ENCODE data around the gene RAD51B.

The RAD51B gene

DNA sequence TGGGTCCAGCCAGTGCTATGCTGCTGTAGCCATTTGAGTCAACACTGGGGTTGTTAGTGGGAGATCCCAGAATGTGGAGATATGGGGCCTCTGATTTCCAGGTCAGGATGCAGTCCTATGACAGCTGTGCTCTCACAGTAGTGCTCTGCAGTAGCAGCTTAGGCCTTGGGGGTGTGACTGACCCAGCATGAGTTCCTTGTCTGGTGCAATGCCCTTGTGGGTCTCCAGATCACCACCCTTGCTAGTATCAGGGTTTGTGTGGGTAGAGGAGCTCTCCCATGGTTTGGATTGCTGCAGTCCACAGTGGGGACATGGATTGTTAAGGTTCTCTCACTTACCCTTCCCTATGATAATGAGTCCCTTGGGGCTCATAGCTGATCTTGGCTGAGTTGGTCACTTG, 113.7 kb downstream of the RAD51B start:
- TF ChIP-seq, protein P1, sequence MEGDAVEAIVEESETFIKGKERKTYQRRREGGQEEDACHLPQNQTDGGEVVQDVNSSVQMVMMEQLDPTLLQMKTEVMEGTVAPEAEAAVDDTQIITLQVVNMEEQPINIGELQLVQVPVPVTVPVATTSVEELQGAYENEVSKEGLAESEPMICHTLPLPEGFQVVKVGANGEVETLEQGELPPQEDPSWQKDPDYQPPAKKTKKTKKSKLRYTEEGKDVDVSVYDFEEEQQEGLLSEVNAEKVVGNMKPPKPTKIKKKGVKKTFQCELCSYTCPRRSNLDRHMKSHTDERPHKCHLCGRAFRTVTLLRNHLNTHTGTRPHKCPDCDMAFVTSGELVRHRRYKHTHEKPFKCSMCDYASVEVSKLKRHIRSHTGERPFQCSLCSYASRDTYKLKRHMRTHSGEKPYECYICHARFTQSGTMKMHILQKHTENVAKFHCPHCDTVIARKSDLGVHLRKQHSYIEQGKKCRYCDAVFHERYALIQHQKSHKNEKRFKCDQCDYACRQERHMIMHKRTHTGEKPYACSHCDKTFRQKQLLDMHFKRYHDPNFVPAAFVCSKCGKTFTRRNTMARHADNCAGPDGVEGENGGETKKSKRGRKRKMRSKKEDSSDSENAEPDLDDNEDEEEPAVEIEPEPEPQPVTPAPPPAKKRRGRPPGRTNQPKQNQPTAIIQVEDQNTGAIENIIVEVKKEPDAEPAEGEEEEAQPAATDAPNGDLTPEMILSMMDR (IDR thresholded peaks at IDR 0.05; ENCODE audit: low read depth, low read length) = no peak
- no peaks in the 10 kb centered on the region for H3K4me1 ChIP-seq
- no peak for DNase-seq
- H3K4me3 ChIP-seq (ENCODE audit: low read depth, low read length) = no peak overlapping the region
- H3K9me3 ChIP-seq = no peaks in the 10 kb centered on the region
- H3K36me3 ChIP-seq = no peaks in the 10 kb centered on the region
- H3K27me3 ChIP-seq = no peaks in the 10 kb centered on the region

DNA sequence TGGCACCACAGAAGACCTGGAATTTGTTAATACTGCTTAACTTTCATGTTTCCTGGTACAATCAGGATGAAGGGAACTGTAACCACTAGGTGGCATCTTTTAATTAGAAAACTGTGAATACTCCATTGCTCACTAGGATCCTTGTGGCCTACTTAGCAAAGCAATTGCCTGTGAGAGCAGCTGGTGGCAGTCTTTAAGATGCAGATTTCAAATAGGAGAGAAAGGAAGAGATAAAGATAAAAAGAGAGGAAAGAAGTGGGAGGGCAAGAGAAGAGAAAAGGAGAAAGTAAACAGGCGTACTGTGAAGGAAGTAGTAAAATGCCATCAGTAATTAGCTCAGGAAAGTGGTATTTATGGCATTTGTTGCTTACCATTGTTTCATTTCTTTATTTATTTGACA, 114.5 kb downstream of the RAD51B start:
- H3K36me3 ChIP-seq = no peaks in the 10 kb centered on the region
- H3K9me3 ChIP-seq = no peaks in the 10 kb centered on the region
- no peaks in the 10 kb centered on the region for H3K27me3 ChIP-seq
- no peak overlapping the region for H3K4me3 ChIP-seq (ENCODE audit: low read depth, low read length)
- DNase-seq = no peak
- TF ChIP-seq, protein P1 (IDR thresholded peaks at IDR 0.05; ENCODE audit: low read depth, low read length) = peak; percentile 61
- H3K4me1 ChIP-seq = no peaks in the 10 kb centered on the region

DNA sequence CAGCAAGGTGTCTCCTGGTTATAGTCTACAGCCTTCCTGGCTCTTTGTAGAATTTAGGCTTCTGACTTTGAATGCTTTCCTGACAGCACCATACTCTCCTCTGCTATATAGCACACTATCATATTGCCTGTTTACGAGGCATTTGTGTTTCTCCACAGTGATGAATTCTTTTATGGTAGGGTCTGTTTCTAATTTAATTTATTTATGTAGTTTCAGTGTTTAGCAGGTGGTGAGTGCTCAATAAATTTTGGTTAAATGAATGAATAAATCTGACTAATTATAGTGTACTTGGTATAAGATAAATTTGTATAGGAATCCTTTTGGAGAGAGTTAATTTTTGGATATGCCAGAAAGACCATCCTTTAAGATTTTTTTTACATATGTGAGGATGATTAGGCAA, 115.3 kb downstream of the RAD51B start:
- H3K4me3 ChIP-seq (ENCODE audit: low read depth, low read length) = no peak overlapping the region

DNA sequence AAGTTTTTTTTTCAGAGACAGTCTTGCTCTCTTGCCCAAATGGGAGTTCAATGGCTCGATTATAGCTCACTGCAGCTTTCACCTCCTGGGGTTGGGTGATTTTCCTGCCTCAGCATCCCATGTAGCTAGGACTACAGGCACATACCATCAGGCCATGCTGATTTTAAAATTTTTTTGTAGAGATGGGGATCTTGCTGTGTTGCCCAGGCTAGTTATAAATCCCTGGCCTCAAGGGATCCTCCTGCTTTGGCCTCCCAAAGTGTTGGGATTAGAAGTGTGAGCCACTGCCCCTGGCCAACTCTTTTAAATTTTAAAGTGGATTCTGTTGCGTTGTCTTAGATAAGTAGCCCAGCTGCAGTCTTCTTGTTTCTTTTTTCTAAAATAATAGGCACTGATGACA, 115.8 kb downstream of the RAD51B start:
- no peaks in the 10 kb centered on the region for H3K27me3 ChIP-seq
- DNase-seq = no peak
- H3K4me3 ChIP-seq (ENCODE audit: low read depth, low read length) = no peak overlapping the region
- TF ChIP-seq, protein P1 (IDR thresholded peaks at IDR 0.05; ENCODE audit: low read depth, low read length) = no peak
- no peaks in the 10 kb centered on the region for H3K36me3 ChIP-seq
- no peaks in the 10 kb centered on the region for H3K4me1 ChIP-seq
- H3K9me3 ChIP-seq = no peaks in the 10 kb centered on the region

More for the DNA sequence above, 115.3 kb downstream of the RAD51B start:
- DNase-seq = no peak
- TF ChIP-seq, protein P1 (IDR thresholded peaks at IDR 0.05; ENCODE audit: low read depth, low read length) = no peak
- no peaks in the 10 kb centered on the region for H3K9me3 ChIP-seq
- H3K27me3 ChIP-seq = no peaks in the 10 kb centered on the region
- no peaks in the 10 kb centered on the region for H3K4me1 ChIP-seq
- H3K36me3 ChIP-seq = no peaks in the 10 kb centered on the region

DNA sequence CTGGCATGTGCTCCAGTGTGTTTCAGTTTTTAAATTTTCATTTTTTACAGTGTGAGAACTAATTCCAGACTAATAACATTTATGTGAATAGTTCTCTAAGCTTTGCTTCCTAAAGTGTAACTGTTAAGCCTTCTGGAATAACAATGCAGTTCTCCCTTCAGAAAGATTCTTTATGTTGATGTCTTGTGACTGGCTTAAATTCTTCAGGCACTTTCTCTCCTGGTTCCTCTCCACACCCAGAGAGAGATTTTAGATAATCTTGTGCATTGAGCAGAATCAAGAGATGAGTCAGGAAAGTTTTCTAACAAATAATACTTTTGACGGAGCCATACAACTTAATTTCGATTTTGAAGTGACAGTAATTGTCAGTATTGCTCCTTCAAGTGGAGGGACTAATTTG, 118.5 kb downstream of the RAD51B start:
- TF ChIP-seq, protein P1 (IDR thresholded peaks at IDR 0.05; ENCODE audit: low read depth, low read length) = no peak
- no peaks in the 10 kb centered on the region for H3K27me3 ChIP-seq
- no peaks in the 10 kb centered on the region for H3K36me3 ChIP-seq
- DNase-seq = no peak
- no peaks in the 10 kb centered on the region for H3K9me3 ChIP-seq
- no peak overlapping the region for H3K4me3 ChIP-seq (ENCODE audit: low read depth, low read length)
- no peaks in the 10 kb centered on the region for H3K4me1 ChIP-seq

DNA sequence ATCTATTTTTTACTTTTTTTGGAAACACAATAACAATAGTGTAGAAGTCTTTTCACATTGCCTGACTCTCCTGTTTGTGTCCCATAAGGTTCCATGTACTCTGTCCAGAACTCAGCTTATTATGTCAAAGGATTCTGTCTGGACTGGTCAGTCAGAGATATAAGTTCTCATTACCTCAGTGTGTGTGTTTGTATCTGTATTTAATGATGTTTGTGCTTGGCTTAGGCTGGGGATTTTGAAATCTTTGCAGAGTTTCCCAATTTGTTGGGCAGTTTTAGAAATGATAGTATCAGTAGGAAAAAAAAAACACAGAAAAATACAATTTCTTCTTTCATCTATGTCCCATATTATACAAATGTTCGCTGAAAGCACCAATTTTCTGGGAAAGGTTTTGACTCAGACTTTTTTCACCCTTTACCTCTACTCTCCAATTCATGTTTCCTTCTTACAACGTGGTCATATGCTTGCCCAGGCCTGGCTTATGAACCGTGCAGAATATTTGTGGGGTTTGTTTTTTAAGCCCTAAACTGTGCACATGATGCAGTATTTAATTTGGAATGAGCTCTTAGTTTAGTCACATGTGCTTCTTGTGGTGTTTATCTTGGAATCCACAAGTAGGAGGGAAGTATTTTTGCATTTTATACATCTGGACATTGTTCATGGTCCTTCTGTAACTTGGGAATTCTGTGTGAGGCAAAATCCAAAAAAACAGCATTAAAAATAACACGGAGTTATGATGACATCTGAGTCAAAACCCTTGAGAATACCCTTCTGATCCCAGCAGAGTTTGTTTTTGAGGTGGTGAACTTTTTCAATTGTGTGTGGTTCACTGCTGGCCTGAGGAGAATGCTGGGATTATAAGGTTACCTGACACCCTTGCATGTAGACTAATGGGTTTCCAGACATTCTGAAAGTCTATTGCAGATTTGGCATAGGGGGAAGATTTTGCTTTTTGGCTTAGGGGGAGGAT, 121.2 kb downstream of the RAD51B start:
- H3K27me3 ChIP-seq = no peaks in the 10 kb centered on the region
- TF ChIP-seq, protein P1 (IDR thresholded peaks at IDR 0.05; ENCODE audit: low read depth, low read length) = no peak
- H3K9me3 ChIP-seq = no peaks in the 10 kb centered on the region
- no peak for DNase-seq
- no peaks in the 10 kb centered on the region; the same call in 1 of the 2 replicates for H3K4me1 ChIP-seq
- H3K4me3 ChIP-seq (ENCODE audit: low read depth, low read length) = no peak overlapping the region
- H3K36me3 ChIP-seq = no peaks in the 10 kb centered on the region

All from BE2C (cell line).